Renal cortex interstitium (tissue), 11 donors: ENCODE results near the gene RNF126. TPM values are rescaled to one million over a fixed set of nuclear protein-coding genes. Genes with fewer than 3 reads are reported as not detected.

Experiments
- DNase-seq, 11 donors: peaks; one replicate each; pipeline ENCODE4 v3.0.0-alpha.2; 2013; ENCODE audit warnings: low read depth in 9 of 11, low spot score in 4 of 11; ENCODE audit errors: extremely low read depth in 1 of 11
- polyA plus RNA-seq, 3 donors: library from polyadenylated mRNA; unstranded; fragments of 120-200 nt; gene quantifications; one replicate each; pipeline ENCODE4 v1.2.1, GENCODE V29; 2013; ENCODE audit not compliant: insufficient read length in 3 of 3

The RNF126 gene
- polyA plus RNA-seq, 3 donors = 21.1 to 36.8 (median 35.7) TPM

DNA sequence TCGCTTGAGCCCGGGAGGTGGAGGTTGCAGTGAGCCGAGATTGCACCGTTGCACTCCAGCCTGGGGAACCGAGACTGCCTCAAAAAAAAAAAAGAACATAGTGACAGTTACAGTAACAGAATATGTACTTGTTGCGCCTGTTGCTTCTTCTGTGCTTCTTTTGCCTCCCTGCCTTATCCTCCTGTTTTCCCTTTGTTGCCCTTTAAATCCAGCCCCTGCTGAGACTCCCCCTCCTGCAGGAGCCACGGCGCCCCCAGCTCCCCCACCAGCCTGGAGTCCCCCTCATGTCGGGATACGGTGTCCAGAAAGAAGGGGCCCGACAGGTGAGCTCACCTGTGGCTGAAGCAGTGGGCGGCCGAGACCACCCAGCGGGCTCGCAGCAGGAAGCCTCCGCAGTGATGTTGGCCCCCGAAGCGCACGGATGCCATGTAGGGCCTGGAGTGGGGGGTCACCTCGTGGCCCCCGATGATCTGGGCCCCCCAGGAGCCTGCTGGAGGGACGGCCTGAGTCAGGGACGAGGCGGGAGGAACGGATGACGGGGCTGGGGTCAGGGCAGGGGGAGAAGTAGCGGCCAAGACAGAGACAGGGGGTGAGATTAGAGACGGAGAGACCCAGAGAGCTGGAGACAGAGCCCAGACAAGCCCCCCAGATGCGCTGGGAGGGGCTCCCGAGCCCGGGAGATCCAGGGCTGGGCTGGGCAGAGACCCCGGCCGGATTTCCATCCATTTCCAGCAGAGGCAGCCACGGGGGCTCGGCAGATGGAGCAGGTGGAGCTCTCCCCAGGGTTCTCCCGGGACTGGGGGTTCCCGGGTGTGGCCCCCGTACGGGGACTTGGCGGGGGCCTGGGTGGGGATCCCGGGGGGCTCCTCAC, 31.7 kb upstream of the RNF126 start:
- no peak for DNase-seq

DNA sequence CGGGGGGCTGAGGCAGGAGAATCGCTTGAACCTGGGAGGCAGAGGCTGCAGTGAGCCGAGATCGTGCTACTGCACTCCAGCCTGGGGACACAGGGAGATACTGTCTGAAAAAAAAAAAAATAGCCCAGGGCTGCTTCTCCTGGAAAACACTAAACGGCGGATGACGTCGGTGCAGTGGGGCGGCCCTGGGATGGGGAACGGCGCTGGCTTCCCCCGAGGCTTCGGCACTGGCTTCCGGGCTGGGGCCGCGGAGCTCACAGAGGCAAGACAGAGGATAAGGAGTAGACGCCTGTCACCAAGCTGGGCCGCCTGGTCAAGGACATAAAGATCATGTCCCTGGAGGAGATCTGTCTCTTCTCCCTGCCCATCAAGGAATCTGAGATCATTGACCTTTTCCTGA, 27.2 kb upstream of the RNF126 start:
- DNase-seq = no peak

DNA sequence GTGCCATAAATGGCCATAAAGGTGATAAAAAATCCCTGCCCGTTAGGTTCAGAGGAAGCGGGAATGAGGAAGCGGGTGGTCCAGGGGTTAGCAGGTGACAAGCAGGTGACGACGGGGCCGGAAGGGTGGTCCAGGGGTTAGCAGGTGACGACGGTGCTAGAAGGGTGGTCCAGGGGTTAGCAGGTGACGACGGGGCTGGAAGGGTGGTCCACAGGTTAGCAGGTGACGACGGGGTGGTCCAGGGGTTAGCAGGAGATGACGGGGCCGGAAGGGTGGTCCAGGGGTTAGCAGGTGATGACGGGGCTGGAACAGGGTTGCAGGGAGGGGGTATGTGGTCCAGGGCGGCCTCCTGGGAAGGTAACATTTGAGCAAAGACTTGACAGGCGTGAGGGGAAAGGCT, 26.0 kb upstream of the RNF126 start:
- DNase-seq = no peak

GRCh38 chr19:688214-688613, 25.2 kb upstream of the RNF126 start:
- no peak for DNase-seq

DNA sequence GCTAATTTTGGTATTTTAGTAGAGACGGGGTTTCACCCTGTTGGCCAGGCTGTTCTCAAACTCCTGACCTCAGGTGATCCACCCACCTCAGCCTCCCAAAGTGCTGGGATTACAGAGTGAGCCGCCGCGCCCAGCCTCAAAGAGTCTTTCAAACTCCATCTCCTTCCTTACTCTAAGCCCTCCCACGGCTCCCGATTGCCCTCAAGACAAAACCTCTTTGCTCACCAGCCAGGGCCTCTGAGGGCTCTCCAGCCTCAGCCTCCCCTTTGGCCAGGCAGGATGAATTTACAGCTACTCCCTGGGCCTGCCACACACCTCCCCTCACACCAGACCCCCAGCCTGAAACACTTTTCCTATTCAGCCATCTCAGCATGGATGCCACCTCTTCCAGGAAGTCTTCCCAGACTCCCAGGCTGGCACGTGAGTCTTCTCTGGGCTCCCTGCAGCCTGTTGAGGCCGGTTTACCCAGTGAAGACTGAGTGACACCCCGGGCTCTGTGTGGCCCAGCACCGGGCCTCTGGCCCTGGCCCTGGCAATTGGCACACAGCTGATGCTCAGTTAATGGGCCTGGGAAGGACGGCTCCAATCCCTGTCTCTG, 24.7 kb upstream of the RNF126 start:
- no peak for DNase-seq

GRCh38 chr19:686589-687297, 23.7 kb upstream of the RNF126 start:
- no peak for DNase-seq

- DNase-seq = no peak
Observed at GRCh38 chr19:685454-685931, 22.5 kb upstream of the RNF126 start.

- DNase-seq = no peak
Observed at GRCh38 chr19:682678-683320, 19.8 kb upstream of the RNF126 start.

GRCh38 chr19:681029-682019, 18.3 kb upstream of the RNF126 start:
- DNase-seq = no peak

DNA sequence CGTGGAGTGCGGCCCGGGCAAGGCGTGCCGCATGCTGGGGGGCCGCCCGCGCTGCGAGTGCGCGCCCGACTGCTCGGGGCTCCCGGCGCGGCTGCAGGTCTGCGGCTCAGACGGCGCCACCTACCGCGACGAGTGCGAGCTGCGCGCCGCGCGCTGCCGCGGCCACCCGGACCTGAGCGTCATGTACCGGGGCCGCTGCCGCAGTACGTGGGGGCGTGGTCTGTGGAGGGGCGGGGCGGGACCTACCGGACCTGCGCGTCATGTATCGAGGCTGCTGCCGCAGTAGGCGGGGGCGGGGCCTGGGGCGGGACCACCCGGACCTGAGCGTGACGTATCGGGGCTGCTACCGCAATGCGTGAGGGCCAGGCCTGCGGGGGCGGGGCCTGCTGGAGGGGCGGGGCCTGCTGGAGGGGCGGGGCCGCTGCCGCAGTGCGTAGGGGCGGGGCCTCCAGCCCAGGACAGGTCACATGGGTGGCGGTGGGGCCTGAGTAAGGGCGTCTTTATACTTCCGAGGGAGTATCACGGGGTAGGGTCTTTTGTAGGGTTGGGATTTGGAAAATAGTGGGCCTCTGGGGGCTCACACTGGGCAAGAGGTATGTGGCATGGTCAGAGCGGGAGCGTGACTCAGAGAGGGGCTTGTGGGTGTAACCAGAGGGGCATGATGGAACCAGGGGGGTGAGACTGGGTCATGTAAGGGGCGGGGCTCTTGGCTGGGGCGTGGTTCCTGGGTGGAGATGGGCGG, 17.4 kb upstream of the RNF126 start:
- DNase-seq = peak; percentile 87 to 97 (median 95)

DNA sequence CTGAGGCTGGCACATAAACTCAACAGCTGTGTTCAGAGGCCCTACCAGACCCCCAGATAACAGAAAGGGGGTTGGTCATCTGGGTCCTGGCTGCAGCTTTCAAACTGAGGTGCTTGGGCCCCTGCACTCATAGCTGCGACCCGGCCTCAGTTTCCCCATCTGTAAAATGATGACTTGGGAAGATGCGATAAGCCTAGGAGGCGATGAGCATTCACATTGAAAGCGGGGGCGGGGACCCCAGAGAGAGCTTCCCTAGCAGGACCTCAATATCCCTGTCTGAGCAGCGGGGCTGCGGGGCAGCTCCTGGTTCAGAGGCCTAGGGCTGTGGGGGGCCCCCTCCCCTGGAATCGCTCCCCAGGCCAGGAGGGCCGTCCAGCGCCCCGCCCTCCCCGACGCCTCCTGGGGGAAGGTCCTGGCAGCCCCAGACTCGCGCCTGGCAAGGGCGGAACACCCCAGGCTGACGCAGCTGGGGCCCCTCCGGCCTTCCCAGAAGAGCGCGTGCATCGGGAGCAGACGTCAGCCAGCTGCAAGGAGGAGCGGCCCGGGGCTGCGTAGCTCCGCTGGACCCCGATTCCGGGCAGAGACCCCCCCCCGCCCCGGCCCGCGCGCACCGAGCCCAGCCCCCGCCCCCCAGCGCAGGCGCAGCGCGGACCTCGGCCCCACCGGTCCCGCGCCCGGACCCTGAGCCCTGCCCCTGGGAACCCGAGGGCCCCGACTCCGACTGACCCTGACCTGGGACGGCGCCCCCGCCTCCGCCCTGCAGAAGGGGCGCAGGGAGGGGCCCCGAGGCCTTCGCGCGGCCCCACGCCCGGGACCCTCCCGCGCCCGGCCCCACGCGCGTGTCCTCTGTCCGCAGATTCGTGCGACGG, 16.6 kb upstream of the RNF126 start:
- peak in 2 of 11 donors; percentile 47 to 48 for DNase-seq

DNA sequence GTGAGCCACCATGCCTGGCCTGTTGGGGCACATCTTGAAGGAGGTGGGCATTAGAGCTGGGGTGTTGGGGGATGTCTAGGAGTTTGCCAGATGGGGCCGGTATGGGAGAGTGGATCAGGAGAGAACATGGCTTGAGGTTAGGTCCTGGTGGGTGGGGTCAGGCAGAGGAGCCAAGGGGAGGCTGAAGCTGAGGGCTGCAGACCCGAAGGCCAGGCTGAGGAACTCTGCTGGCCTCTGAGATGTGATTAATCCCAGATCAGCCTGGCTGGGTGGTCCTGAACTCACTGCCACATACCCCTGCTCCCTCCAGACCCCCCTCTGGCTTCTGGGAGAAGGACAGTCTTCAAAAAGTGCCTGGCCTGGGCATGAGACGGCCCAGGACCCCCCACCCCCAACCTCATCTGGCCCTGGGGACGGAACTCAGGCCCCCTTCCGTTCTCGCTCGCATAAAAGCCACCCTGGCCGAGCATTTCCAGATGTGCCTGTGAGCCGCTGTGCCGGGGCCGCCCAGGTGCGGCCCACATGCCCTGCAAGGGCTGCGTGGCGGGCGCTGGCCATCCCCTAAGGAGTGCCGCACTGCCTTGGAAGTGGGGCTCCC, 15.9 kb upstream of the RNF126 start:
- DNase-seq = no peak

- no peak for DNase-seq
Observed at GRCh38 chr19:677601-678436, 14.8 kb upstream of the RNF126 start.

DNA sequence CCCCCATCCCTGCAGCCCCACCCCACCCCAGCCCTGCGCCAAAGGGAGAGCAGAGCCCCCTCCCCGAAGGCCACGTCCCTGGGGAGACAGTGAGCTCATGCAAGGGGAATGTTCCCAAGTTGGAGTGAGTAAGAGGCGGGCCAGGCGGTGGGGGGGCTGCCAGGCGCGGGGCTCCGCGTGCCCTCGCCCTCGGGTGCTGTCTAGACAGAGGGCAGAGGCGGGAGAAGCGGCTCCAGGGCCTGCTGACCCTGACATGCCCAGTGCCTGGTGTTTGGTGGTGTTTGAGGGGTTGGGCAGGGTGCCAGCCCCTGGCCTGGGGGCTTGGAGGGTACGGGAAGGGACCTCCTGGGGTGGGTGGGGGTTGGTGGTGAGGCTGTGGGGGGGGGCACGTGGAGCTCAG, 14.2 kb upstream of the RNF126 start:
- DNase-seq = no peak

DNA sequence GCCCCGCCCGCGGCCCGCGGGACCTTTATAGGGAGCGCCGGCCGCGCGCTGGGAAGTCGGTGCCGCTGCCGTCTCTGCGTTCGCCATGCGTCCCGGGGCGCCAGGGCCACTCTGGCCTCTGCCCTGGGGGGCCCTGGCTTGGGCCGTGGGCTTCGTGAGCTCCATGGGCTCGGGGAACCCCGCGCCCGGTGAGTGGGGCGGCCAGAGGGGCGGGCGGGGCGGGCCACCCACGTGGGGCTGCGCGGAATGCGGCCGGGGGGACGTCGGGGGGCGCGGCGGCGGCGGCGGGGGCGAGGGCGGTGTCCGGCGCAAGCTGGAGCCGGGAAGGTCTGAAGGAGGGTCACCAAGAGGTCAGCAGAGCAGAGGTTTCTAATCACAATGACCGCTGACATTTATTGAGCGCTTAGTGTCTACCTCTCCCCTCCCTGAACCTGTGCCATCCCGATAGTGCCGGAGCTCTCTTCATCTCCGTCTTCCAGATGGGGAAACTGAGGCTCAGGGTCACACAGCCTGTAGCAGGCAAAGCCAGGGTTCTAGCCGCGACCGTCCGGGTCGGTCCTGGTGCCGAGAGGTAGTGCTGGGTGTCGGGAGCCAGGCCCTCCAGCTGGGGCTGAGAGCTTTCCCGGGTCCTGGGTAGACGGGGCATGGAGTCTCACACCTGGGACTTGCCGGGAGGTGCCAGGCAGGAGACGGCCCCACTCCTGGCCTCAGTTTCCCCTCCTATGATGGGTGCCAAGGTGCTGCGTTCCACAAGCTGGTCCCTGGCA, 13.5 kb upstream of the RNF126 start, which contains the start of gene FSTL3:
Gene FSTL3 (plus strand): TSS at position 54 of the 767 bp plus-strand sequence. CDS start 32 bp downstream, at position 86.
- DNase-seq = no peak
